Endodermal cell (in vitro differentiated cells): ENCODE results near the gene C9orf57. TPM values are rescaled to one million over a fixed set of nuclear protein-coding genes. Genes with fewer than 3 reads are reported as not detected.
A peak's percentile ranks its signal among the peaks of the same experiment; 100 is the strongest.

ENCODE experiments used
- DNase-seq: peaks from one replicate; pipeline ENCODE4 v3.0.0-alpha.2; 2017
- H3K27ac ChIP-seq: 2 replicates; pipeline ENCODE4 v1.5.1; 2013; ENCODE audit warnings: mild to moderate bottlenecking, low read depth, low read length, moderate library complexity
- H3K27me3 ChIP-seq: 2 replicates; pipeline ENCODE4 v1.6.1; 2013; ENCODE audit warnings: mild to moderate bottlenecking, low read length, moderate library complexity; ENCODE audit not compliant: insufficient read depth, control insufficient read depth, poor library complexity, severe bottlenecking
- H3K36me3 ChIP-seq: 2 replicates; pipeline ENCODE4 v1.7.0; 2013; ENCODE audit warnings: mild to moderate bottlenecking, low read length, moderate library complexity; ENCODE audit not compliant: control insufficient read depth, insufficient read depth
- H3K4me1 ChIP-seq: one replicate; pipeline ENCODE4 v1.7.0; 2013; ENCODE audit warnings: low read length; ENCODE audit not compliant: control insufficient read depth, insufficient read depth
- H3K4me3 ChIP-seq: 2 replicates; pipeline ENCODE4 v1.5.1; 2013; ENCODE audit warnings: mild to moderate bottlenecking, low read length, moderate library complexity
- H3K9ac ChIP-seq: 2 replicates; pipeline ENCODE4 v1.6.1; 2013; ENCODE audit warnings: mild to moderate bottlenecking, low read length, moderate library complexity; ENCODE audit not compliant: poor library complexity, severe bottlenecking; ENCODE audit errors: extremely low read depth
- H3K9me3 ChIP-seq: 2 replicates; pipeline ENCODE4 v1.6.1; 2013; ENCODE audit warnings: mild to moderate bottlenecking, low read length, moderate library complexity; ENCODE audit not compliant: control insufficient read depth
- H3K27ac Mint-ChIP-seq: 2 replicates; pipeline ENCODE4 v1.8.0; 2020; ENCODE audit warnings: mixed read lengths
- H3K27me3 Mint-ChIP-seq: 2 replicates; pipeline ENCODE4 v1.8.0; 2021; ENCODE audit warnings: mild to moderate bottlenecking, mixed read lengths; ENCODE audit not compliant: insufficient read depth
- H3K36me3 Mint-ChIP-seq: 2 replicates; pipeline ENCODE4 v1.8.0; 2020; ENCODE audit warnings: low read depth, mixed read lengths
- H3K4me1 Mint-ChIP-seq: 2 replicates; pipeline ENCODE4 v1.8.0; 2020; ENCODE audit warnings: mixed read lengths
- H3K4me3 Mint-ChIP-seq: 2 replicates; pipeline ENCODE4 v1.8.0; 2020; ENCODE audit warnings: mild to moderate bottlenecking, moderate library complexity, mixed read lengths
- H3K9me3 Mint-ChIP-seq: 2 replicates; pipeline ENCODE4 v1.8.0; 2020; ENCODE audit warnings: mild to moderate bottlenecking, mixed read lengths
- WGBS, 2 experiments: methylation state at CpG; one replicate each; pipeline versions ENCODE4 v1.1.5 to v1.1.7; 2013; ENCODE audit warnings: missing lambda C conversion rate in 2 of 2, mixed read lengths in 1 of 2; ENCODE audit not compliant: insufficient coverage in 1 of 2, insufficient read length in 1 of 2; 5-methylcytosine and 5-hydroxymethylcytosine counted together
- total RNA-seq, 2 donors: library from RNA; stranded (reverse); fragmentation: NEBNext Ultra II Directional in 1 of 2; extraction: Animal tissue kit (Norgen Biotek cat#: 25700) in 1 of 2; gene quantifications; 2 replicates in 1 of 2; 3 replicates in 1 of 2; pipeline ENCODE4 v1.2.1, GENCODE V29; 2021
- TF ChIP-seq, protein P1 (sequence below): fragments of 200-600 bp; sonication (generic); conservative IDR thresholded peaks from 2 replicates; pipeline ENCODE4 v1.5.0; 2021; ENCODE audit warnings: antibody characterized with exemption, mild to moderate bottlenecking

Gene C9orf57
- total RNA-seq, 2 donors from 2014 or later = not detected

DNA sequence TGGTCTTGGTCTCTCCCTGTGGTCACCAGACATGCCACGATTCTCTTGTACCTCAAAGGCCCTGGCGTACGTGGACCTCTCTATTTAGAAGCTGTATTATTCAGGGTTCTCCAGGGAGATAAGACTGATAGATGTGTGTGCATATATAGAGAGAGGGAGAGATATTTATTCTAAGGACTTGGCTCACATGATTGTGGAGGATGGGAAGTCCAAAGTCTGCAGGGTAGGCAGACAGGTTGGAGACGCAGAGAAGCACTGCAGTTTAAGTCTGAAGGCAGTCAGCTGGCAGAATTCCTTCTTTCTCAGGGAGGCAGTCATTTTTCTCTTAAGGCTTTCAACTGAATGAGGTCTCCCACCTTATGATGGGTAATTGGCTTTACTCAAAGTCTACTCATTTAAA is 16.3 kb downstream of the C9orf57 start:
- Mint-ChIP-seq H3K4me3 (no peak overlapping the region), H3K4me1 (peaks cover 5% of the 10 kb centered on the region), H3K27me3 (no peaks in the 10 kb centered on the region), H3K36me3 (no peaks in the 10 kb centered on the region), H3K27ac (no peak overlapping the region), H3K9me3 (no peaks in the 10 kb centered on the region)
- H3K4me1 ChIP-seq = no peaks in the 10 kb centered on the region
- H3K4me3 ChIP-seq = no peak overlapping the region
- no peak for DNase-seq
- H3K27me3 ChIP-seq = no peaks in the 10 kb centered on the region
- no peaks in the 10 kb centered on the region for H3K36me3 ChIP-seq
- H3K27ac ChIP-seq = no peak overlapping the region
- no peaks in the 10 kb centered on the region for H3K9me3 ChIP-seq
- TF ChIP-seq, protein P1, sequence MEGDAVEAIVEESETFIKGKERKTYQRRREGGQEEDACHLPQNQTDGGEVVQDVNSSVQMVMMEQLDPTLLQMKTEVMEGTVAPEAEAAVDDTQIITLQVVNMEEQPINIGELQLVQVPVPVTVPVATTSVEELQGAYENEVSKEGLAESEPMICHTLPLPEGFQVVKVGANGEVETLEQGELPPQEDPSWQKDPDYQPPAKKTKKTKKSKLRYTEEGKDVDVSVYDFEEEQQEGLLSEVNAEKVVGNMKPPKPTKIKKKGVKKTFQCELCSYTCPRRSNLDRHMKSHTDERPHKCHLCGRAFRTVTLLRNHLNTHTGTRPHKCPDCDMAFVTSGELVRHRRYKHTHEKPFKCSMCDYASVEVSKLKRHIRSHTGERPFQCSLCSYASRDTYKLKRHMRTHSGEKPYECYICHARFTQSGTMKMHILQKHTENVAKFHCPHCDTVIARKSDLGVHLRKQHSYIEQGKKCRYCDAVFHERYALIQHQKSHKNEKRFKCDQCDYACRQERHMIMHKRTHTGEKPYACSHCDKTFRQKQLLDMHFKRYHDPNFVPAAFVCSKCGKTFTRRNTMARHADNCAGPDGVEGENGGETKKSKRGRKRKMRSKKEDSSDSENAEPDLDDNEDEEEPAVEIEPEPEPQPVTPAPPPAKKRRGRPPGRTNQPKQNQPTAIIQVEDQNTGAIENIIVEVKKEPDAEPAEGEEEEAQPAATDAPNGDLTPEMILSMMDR = no peak
- WGBS, 2 experiments = 90 to 100% methylated on average over 2 to 4 of the region's 4 CpGs
- no peak overlapping the region for H3K9ac ChIP-seq

DNA sequence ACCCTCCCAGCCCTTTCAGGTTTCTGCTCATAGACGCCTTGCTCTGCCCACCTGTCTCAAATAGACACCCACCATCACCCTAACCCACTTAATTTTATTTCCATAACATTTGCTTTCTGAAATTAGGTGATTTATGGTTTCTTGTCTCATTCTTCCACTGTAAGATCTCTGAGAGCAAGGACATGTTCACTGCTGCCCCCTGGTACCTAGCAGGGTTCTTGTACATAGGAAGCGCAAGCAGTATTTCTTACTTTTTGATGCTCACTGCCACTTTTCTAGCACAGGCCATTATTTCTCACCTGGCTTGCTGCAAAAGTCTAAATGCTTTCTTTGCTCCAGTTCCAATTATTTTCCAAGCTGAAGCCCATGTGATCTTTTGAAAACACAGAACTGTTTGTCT is 16.8 kb downstream of the C9orf57 start:
- no peaks in the 10 kb centered on the region for H3K36me3 ChIP-seq
- no peaks in the 10 kb centered on the region for H3K4me1 ChIP-seq
- Mint-ChIP-seq H3K4me3 (no peak overlapping the region), H3K4me1 (peaks cover 1% of the 10 kb centered on the region), H3K36me3 (no peaks in the 10 kb centered on the region), H3K27me3 (no peaks in the 10 kb centered on the region), H3K9me3 (no peaks in the 10 kb centered on the region), H3K27ac (no peak overlapping the region)
- no peaks in the 10 kb centered on the region for H3K9me3 ChIP-seq
- no peak overlapping the region for H3K9ac ChIP-seq
- no peak for DNase-seq
- no peak overlapping the region for H3K4me3 ChIP-seq
- 88 to 100% methylated on average over 1 to 2 of the region's 2 CpGs for WGBS, 2 experiments
- TF ChIP-seq, protein P1 = peak; percentile 42
- H3K27ac ChIP-seq = no peak overlapping the region
- H3K27me3 ChIP-seq = no peaks in the 10 kb centered on the region

DNA sequence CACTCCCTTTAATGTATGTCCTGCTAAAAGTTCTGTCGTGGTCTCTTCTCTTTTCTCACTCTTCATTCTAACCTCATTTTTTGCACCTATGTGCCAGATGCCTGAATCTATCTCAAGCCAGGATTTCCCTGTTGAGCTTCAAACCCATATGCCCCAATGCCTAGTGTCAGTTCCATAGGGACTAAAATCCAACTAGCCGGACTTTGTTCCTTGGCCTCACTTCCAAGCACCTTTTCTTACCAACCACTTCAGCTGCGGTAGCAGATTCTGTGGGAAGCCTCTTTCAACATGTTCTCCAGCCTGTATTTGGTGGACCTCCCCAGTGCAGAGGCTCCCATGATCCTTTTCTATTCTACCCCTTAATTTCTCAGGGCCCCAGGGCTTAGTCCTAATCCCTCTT is 17.5 kb downstream of the C9orf57 start:
- no peak for DNase-seq
- no peaks in the 10 kb centered on the region for H3K27me3 Mint-ChIP-seq
- H3K27ac Mint-ChIP-seq = no peak overlapping the region
- H3K4me3 Mint-ChIP-seq = no peak overlapping the region
- H3K9me3 Mint-ChIP-seq = no peaks in the 10 kb centered on the region
- no peaks in the 10 kb centered on the region for H3K27me3 ChIP-seq
- no peak overlapping the region for H3K9ac ChIP-seq
- no peaks in the 10 kb centered on the region for H3K9me3 ChIP-seq
- no peak overlapping the region for H3K4me3 ChIP-seq
- no peaks in the 10 kb centered on the region for H3K4me1 ChIP-seq
- TF ChIP-seq, protein P1 = no peak
- no peak overlapping the region for H3K27ac ChIP-seq
- 91 to 96% methylated on average over 3 of the region's 3 CpGs for WGBS, 2 experiments
- peaks cover 1% of the 10 kb centered on the region for H3K4me1 Mint-ChIP-seq
- H3K36me3 ChIP-seq = no peaks in the 10 kb centered on the region
- H3K36me3 Mint-ChIP-seq = no peaks in the 10 kb centered on the region
